NB4 (cell line): Measurements from ENCODE around the gene CDON.

Experiments used
- CTCF ChIP-seq: IDR thresholded peaks from one replicate; pipeline ENCODE4 v1.5.1; 2012; ENCODE audit warnings: low read depth, low read length
- MAX ChIP-seq: IDR thresholded peaks from 2 replicates; pipeline ENCODE4 v1.6.1; 2011; ENCODE audit warnings: low read depth, low read length
- POLR2A ChIP-seq: IDR thresholded peaks from 2 replicates; pipeline ENCODE4 v1.6.1; 2011; ENCODE audit warnings: mild to moderate bottlenecking; ENCODE audit not compliant: insufficient read length; ENCODE audit errors: extremely low read depth

GRCh38 chr11:126054408-126054807 is 8.3 kb downstream of the CDON start:
- TF ChIP-seq CTCF, result no peak
- no peak for TF ChIP-seq POLR2A
- no peak for TF ChIP-seq MAX
